GM12874 (cell line): ENCODE results near the gene AP3M1.

Experiments
- CTCF ChIP-seq: IDR thresholded peaks from 2 replicates; pipeline ENCODE4 v1.5.1; 2011; ENCODE audit warnings: low read depth, mild to moderate bottlenecking, control low read depth, low read length, moderate library complexity; ENCODE audit not compliant: insufficient read depth

The AP3M1 gene

GRCh38 chr10:74104996-74105395, 45.6 kb downstream of the AP3M1 start:
- no peak for TF ChIP-seq CTCF

- no peak for TF ChIP-seq CTCF
These were observed 46.1 kb downstream of the AP3M1 start for GRCh38 chr10:74104480-74104879.

- peak; percentile 50 for TF ChIP-seq CTCF
These were observed 46.9 kb downstream of the AP3M1 start for GRCh38 chr10:74103560-74104258.

GRCh38 chr10:74099836-74100235, 50.8 kb downstream of the AP3M1 start:
- no peak for TF ChIP-seq CTCF

- TF ChIP-seq CTCF = no peak
These were observed 51.2 kb downstream of the AP3M1 start for GRCh38 chr10:74099420-74099819.

- TF ChIP-seq CTCF = no peak
These were observed 52.9 kb downstream of the AP3M1 start for GRCh38 chr10:74097776-74098175.

- no peak for TF ChIP-seq CTCF
These were observed 53.9 kb downstream of the AP3M1 start for GRCh38 chr10:74096777-74097176.

- no peak for TF ChIP-seq CTCF
These were observed 56.4 kb downstream of the AP3M1 start for GRCh38 chr10:74094231-74094630.
